Kidney epithelial cell (primary cell): ENCODE measurements around the gene ZC3H18. TPM values are rescaled to one million over a fixed set of nuclear protein-coding genes. Genes with fewer than 3 reads are reported as not detected.

Source experiments
- DNase-seq: peaks from one replicate; pipeline ENCODE4 v3.0.0-alpha.2; 2010; ENCODE audit warnings: low read depth
- H3K27me3 ChIP-seq: 2 replicates; pipeline ENCODE4 v1.6.0; 2011; ENCODE audit warnings: low read length; ENCODE audit not compliant: control insufficient read depth, insufficient read depth
- H3K36me3 ChIP-seq: 2 replicates; pipeline ENCODE4 v1.5.1; 2011; ENCODE audit warnings: low read length; ENCODE audit not compliant: control insufficient read depth, insufficient read depth
- H3K4me3 ChIP-seq: 2 replicates; pipeline ENCODE4 v1.5.1; 2011; ENCODE audit warnings: low read depth, mild to moderate bottlenecking, control low read depth, low read length
- total RNA-seq: library from RNA; depleted of rRNA; stranded (reverse); fragments of >200 nt; gene quantifications from 2 replicates; pipeline ENCODE4 v1.2.3, GENCODE V29; 2015
- TF ChIP-seq, protein P1 (sequence below): IDR thresholded peaks from 2 replicates; pipeline ENCODE4 v1.5.1; 2011; ENCODE audit warnings: mild to moderate bottlenecking, moderate library complexity, low read length, control low read depth, inconsistent platforms; ENCODE audit not compliant: insufficient read depth, poor library complexity, severe bottlenecking

ZC3H18 gene
- total RNA-seq, 1 donor from 2014 or later, result 20.2 TPM

DNA sequence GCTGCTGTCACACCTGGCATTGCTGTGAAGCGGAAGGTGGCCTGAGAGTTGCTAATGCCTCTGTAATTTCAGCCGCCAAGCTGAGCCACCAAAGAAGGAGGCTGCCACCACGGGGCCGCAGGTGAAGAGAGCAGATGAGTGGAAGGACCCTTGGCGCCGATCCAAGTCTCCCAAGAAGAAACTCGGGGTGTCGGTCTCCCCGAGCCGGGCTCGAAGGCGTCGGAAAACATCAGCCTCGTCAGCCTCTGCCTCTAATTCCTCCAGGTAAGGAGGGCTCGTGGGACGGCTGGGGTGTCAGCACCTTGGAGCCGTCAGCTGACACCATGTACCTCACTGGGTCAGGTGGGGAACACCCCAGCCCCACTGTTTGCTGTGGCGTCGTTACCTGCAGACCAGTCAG, 51.9 kb downstream of the ZC3H18 start:
- H3K27me3 ChIP-seq, result no peaks in the 10 kb centered on the region
- DNase-seq, result no peak
- H3K36me3 ChIP-seq, result peaks cover 2% of the 10 kb centered on the region
- no peak overlapping the region for H3K4me3 ChIP-seq
- TF ChIP-seq, protein P1, sequence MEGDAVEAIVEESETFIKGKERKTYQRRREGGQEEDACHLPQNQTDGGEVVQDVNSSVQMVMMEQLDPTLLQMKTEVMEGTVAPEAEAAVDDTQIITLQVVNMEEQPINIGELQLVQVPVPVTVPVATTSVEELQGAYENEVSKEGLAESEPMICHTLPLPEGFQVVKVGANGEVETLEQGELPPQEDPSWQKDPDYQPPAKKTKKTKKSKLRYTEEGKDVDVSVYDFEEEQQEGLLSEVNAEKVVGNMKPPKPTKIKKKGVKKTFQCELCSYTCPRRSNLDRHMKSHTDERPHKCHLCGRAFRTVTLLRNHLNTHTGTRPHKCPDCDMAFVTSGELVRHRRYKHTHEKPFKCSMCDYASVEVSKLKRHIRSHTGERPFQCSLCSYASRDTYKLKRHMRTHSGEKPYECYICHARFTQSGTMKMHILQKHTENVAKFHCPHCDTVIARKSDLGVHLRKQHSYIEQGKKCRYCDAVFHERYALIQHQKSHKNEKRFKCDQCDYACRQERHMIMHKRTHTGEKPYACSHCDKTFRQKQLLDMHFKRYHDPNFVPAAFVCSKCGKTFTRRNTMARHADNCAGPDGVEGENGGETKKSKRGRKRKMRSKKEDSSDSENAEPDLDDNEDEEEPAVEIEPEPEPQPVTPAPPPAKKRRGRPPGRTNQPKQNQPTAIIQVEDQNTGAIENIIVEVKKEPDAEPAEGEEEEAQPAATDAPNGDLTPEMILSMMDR, result no peak

DNA sequence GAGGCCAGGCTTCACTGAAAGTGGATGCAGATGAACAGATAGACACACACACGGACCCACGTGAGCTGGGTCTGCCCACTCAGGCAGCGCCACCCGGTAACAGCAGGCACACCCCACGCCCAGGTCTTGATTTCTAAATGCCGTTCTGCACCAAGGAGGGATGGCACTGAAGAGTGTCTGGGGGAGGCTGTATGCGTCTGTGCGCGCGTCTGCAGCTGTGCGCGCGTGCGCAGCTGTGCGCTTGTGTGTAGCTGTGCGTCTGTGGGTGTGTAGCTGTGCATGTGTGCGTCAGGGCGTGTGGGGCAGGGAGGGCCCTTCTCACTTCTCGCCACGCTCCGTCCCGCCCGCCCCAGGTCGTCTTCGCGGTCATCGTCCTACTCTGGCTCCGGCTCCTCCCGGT, 52.7 kb downstream of the ZC3H18 start:
- DNase-seq, result no peak
- no peak overlapping the region for H3K4me3 ChIP-seq
- peaks cover 2% of the 10 kb centered on the region for H3K36me3 ChIP-seq
- no peaks in the 10 kb centered on the region for H3K27me3 ChIP-seq
- TF ChIP-seq, protein P1, result no peak

DNA sequence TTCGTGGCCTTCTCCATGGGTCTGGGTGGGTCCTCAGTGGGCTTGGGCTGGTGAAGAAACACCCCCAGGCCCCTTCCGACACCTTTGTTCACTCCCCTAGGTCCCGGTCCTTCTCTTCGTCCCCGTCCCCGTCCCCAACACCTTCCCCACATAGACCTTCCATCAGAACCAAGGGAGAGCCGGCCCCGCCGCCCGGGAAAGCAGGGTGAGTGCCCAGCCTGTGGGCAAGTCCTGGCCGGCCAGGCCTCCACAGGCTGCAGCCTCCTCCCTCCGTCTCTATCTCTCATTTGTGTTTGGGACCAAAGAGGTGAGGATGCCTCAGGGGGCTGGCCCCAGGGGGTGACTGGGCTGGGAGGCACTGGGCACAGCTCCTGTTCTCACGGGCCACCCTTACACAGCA, 53.7 kb downstream of the ZC3H18 start:
- DNase-seq, result no peak

DNA sequence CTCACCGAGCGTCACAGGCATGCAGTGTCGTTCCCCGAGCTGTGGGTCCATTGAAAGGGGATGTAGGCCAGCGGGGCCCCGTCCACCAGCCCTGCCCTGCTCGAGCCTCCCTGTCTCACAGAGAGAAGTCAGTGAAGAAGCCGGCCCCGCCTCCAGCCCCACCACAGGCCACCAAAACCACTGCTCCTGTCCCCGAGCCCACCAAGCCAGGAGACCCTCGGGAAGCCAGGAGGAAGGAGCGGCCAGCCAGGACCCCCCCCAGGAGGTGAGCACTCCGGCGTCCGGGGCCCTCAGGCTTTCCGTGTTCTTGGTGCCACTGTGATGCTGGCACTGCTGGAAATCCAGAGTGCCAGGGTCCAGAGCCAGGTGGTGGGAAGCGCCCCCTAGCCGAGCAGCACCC, 54.3 kb downstream of the ZC3H18 start:
- TF ChIP-seq, protein P1, result no peak
- Histone ChIP-seq H3K36me3 (peaks cover 2% of the 10 kb centered on the region), H3K4me3 (no peak overlapping the region)

More for the DNA sequence above, 53.7 kb downstream of the ZC3H18 start:
- H3K4me3 ChIP-seq, result no peak overlapping the region
- H3K36me3 ChIP-seq, result peaks cover 2% of the 10 kb centered on the region
- H3K27me3 ChIP-seq, result no peaks in the 10 kb centered on the region
- TF ChIP-seq, protein P1, result no peak

DNA sequence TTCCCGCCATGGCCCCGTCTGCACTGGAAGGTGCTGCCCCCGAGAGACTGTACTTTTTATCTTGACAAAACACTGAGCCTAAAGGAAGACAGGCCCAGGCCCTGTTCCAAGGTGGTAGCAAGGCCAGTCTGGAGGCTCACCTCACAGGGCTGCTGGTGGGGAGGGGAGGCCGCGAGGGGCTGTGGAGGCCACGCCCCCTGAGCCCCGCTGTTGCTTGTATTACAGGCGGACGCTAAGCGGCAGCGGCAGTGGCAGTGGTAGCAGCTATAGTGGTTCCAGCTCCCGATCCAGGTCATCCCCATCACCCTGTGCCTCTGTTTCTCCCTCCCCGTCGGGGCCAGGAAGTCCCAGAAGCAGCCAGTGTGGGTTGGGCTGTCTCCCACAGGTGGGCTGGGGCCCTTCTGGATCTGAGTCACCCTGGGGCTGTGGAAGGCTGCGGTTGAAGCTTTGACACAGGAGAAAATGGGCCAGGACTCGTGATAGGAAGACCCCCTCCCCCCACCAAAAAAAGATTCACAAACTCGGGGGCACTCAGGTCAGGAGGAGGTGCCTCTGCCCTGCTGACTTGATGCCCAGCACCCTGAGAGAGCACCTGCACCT, 54.9 kb downstream of the ZC3H18 start:
- DNase-seq, result no peak
- Histone ChIP-seq H3K4me3 (no peak overlapping the region), H3K36me3 (peaks cover 2% of the 10 kb centered on the region), H3K27me3 (no peaks in the 10 kb centered on the region)
- TF ChIP-seq, protein P1, result no peak

More for the DNA sequence above, 54.3 kb downstream of the ZC3H18 start:
- H3K27me3 ChIP-seq, result no peaks in the 10 kb centered on the region
- no peak for DNase-seq

DNA sequence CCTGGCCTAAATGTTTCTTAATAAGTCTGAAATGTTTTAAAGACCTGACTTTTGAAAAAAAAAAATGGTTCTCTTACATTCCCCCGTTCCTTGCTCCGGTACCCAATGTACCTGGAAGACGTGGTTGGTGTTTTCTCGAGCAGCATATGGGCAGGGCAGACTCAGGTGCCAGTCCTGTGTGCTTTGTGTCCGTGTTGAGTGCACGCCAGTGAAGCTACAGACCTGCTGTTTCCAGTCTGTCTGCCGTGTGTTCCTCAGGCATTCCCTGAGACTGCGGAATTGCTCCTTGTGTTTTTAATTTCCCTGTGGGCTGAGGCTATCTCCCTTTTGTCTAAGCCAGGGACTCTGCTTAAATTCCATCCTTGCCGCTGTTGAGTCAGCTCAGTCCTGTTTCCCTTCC, 56.4 kb downstream of the ZC3H18 start:
- DNase-seq, result no peak
- H3K36me3 ChIP-seq, result peaks cover 2% of the 10 kb centered on the region
- TF ChIP-seq, protein P1, result no peak
- H3K4me3 ChIP-seq, result no peak overlapping the region
- no peaks in the 10 kb centered on the region for H3K27me3 ChIP-seq
